Body of pancreas (tissue), 4 donors: ENCODE measurements around the gene MORF4L2. TPM values are rescaled to one million over a fixed set of nuclear protein-coding genes. Genes with fewer than 3 reads are reported as not detected.
"Not testable (repeated sequence)": the region's sequence is repeated elsewhere in the genome, so short reads cannot be mapped to it uniquely, and the experiment has no call there.

Experiments used
- ATAC-seq: fragments of 150-250 bp; one replicate; pipeline ENCODE4 v1.9.1; 2016
- DNase-seq, 4 donors: peaks; one replicate each; pipeline ENCODE4 v3.0.0-alpha.2; 2019
- H3K27ac ChIP-seq, 4 donors: fragments of 200-600 bp; sonication (generic); 1 replicate in 3 of 4; 2 replicates in 1 of 4; pipeline versions ENCODE4 v1.5.1 to v1.6.1; 2016 to 2019; ENCODE audit warnings: mild to moderate bottlenecking in 1 of 4, mixed read lengths in 1 of 4, moderate library complexity in 1 of 4
- H3K27me3 ChIP-seq, 2 donors: fragments of 200-600 bp; sonication (generic); one replicate each; pipeline ENCODE4 v1.6.0; 2016; ENCODE audit warnings: mild to moderate bottlenecking in 1 of 2
- H3K36me3 ChIP-seq, 2 donors: fragments of 200-600 bp; sonication (generic); replicated peaks in 1 of 2; 2 replicates each; pipeline ENCODE4 v1.5.1; 2016; ENCODE audit warnings: low read depth in 2 of 2; ENCODE audit not compliant: insufficient read depth in 1 of 2
- H3K4me1 ChIP-seq: fragments of 200-600 bp; sonication (generic); one replicate; pipeline ENCODE4 v1.6.0; 2016
- H3K4me3 ChIP-seq, 2 donors: fragments of 200-600 bp; sonication (generic); 1 replicate in 1 of 2; 2 replicates in 1 of 2; pipeline ENCODE4 v1.5.1; 2016 to 2019
- H3K9me3 ChIP-seq, 3 donors: fragments of 200-600 bp; sonication (generic); 1 replicate in 2 of 3; 2 replicates in 1 of 3; pipeline ENCODE4 v1.5.1; 2016
- POLR2A ChIP-seq, 3 donors: fragments of 450-650 bp; IDR thresholded peaks; one replicate each; pipeline ENCODE4 v1.6.1; 2016; ENCODE audit warnings: antibody characterized with exemption in 3 of 3, mild to moderate bottlenecking in 2 of 3
- WGBS, 2 donors: methylation state at CpG; one replicate each; pipeline ENCODE4 v1.1.5; 2017; 5-methylcytosine and 5-hydroxymethylcytosine counted together
- intact Hi-C: fragments of 100-400 bp; cut with DNase I; formaldehyde crosslinking; loops from one replicate; pipeline ENCODE4 v1.15.1; 2023
- total RNA-seq, 2 donors: library from RNA; depleted of rRNA; stranded (reverse); fragments of >200 nt; gene quantifications; one replicate each; pipeline ENCODE4 v1.1.0, GENCODE V29; 2016
- TF ChIP-seq, protein P1 (sequence below), 7 experiments: fragments of 450-650 bp in 4 of 7; fragments of 200-600 bp in 3 of 7; sonication (generic) in 3 of 7; IDR thresholded peaks; one replicate each; pipeline ENCODE4 v1.5.1; 2016 to 2019; ENCODE audit warnings: antibody characterized with exemption in 7 of 7

MORF4L2 gene
- total RNA-seq, 2 donors from 2014 or later = 135 to 231 TPM

- H3K9me3 ChIP-seq = no peaks in the 10 kb centered on the region
- no peak for ATAC-seq
- 83 to 86% methylated on average over 4 of the region's 4 CpGs for WGBS, 2 donors
- H3K4me3 ChIP-seq = no peak overlapping the region
- no peaks in the 10 kb centered on the region for H3K27me3 ChIP-seq
- H3K36me3 ChIP-seq = no peaks in the 10 kb centered on the region
- no peaks in the 10 kb centered on the region for H3K4me1 ChIP-seq
- no peak overlapping the region for H3K27ac ChIP-seq
- no peak for DNase-seq
- intact Hi-C loops = no loop called here
- TF ChIP-seq, protein P1, sequence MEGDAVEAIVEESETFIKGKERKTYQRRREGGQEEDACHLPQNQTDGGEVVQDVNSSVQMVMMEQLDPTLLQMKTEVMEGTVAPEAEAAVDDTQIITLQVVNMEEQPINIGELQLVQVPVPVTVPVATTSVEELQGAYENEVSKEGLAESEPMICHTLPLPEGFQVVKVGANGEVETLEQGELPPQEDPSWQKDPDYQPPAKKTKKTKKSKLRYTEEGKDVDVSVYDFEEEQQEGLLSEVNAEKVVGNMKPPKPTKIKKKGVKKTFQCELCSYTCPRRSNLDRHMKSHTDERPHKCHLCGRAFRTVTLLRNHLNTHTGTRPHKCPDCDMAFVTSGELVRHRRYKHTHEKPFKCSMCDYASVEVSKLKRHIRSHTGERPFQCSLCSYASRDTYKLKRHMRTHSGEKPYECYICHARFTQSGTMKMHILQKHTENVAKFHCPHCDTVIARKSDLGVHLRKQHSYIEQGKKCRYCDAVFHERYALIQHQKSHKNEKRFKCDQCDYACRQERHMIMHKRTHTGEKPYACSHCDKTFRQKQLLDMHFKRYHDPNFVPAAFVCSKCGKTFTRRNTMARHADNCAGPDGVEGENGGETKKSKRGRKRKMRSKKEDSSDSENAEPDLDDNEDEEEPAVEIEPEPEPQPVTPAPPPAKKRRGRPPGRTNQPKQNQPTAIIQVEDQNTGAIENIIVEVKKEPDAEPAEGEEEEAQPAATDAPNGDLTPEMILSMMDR (IDR thresholded peaks at IDR 0.05) = no peak
- TF ChIP-seq POLR2A (IDR thresholded peaks at IDR 0.05) = no peak
Observed at GRCh38 chrX:103640401-103641155, 45.9 kb downstream of the MORF4L2 start.

- H3K27me3 ChIP-seq, H3K9me3 ChIP-seq, DNase-seq, H3K36me3 ChIP-seq, H3K4me3 ChIP-seq, intact Hi-C loops, H3K27ac ChIP-seq, H3K4me1 ChIP-seq: not testable (repeated sequence)
- 37 to 61% methylated on average over 3 to 4 of the region's 6 CpGs for WGBS, 2 donors
- ATAC-seq = peak; percentile 38
Observed at GRCh38 chrX:103638479-103639346, 47.8 kb downstream of the MORF4L2 start.

- H3K36me3 ChIP-seq = no peaks in the 10 kb centered on the region
- H3K4me3 ChIP-seq = no peak overlapping the region
- no peaks in the 10 kb centered on the region for H3K9me3 ChIP-seq
- DNase-seq (no peak), ATAC-seq (no peak)
- 80 to 86% methylated on average over 2 of the region's 2 CpGs for WGBS, 2 donors
- intact Hi-C loops = no loop called here
- H3K4me1 ChIP-seq = no peaks in the 10 kb centered on the region
- no peaks in the 10 kb centered on the region for H3K27me3 ChIP-seq
- no peak overlapping the region for H3K27ac ChIP-seq
- TF ChIP-seq, protein P1 (IDR thresholded peaks at IDR 0.05) = no peak
- no peak for TF ChIP-seq POLR2A (IDR thresholded peaks at IDR 0.05)
Observed at GRCh38 chrX:103637604-103638338, 48.7 kb downstream of the MORF4L2 start.

- TF ChIP-seq, protein P1 (IDR thresholded peaks at IDR 0.05) = no peak
- no peak for TF ChIP-seq POLR2A (IDR thresholded peaks at IDR 0.05)
- ATAC-seq = no peak
Observed at GRCh38 chrX:103635436-103635835, 51.1 kb downstream of the MORF4L2 start.

DNA sequence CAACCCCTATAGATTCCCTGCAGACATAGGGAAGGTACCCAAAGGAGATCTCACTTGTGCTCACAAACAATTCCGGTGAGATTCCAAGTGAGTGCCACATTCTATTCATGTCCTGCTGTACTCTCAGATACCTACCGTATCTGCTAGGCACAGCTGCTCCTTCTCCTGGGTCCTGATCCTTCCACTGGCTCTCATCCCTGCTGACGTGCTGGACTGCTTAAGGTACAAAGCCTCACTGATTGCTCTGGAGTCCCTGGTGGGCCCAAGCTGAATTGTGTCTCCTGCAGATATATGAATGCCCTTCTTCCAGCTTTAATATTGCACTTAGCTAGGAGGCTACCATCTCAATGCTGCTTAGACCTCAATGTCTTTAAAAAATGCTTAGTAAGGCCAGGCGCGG is 55.4 kb downstream of the MORF4L2 start:
- DNase-seq (no peak), ATAC-seq (no peak)
- H3K4me1 ChIP-seq = no peaks in the 10 kb centered on the region
- no peaks in the 10 kb centered on the region for H3K27me3 ChIP-seq
- TF ChIP-seq POLR2A (IDR thresholded peaks at IDR 0.05) = no peak
- TF ChIP-seq, protein P1 (IDR thresholded peaks at IDR 0.05) = no peak
- no peak overlapping the region for H3K27ac ChIP-seq
- 92 to 93% methylated on average over 5 of the region's 5 CpGs for WGBS, 2 donors
- H3K9me3 ChIP-seq = no peaks in the 10 kb centered on the region
- H3K36me3 ChIP-seq = no peaks in the 10 kb centered on the region
- no peak overlapping the region for H3K4me3 ChIP-seq
- intact Hi-C loops = no loop called here

More at GRCh38 chrX:103635436-103635835, 51.1 kb downstream of the MORF4L2 start:
- no peak overlapping the region for H3K27ac ChIP-seq
- H3K27me3 ChIP-seq = no peaks in the 10 kb centered on the region
- H3K4me3 ChIP-seq = no peak overlapping the region
- WGBS, 2 donors = 62 to 66% methylated on average over 2 of the region's 2 CpGs
- no peaks in the 10 kb centered on the region for H3K9me3 ChIP-seq
- no peak for DNase-seq
- H3K4me1 ChIP-seq = no peaks in the 10 kb centered on the region
- intact Hi-C loops = no loop called here
- no peaks in the 10 kb centered on the region for H3K36me3 ChIP-seq
